HG03060 (cell line): ENCODE data around the gene ARMCX5.

ENCODE experiments used
- ATAC-seq: cut with Tn5 transposase; IDR thresholded peaks from one replicate; pipeline ENCODE4 v1.9.1; 2021; ENCODE audit warnings: low read depth, moderate number of reproducible peaks; ENCODE audit not compliant: unreplicated experiment

The ARMCX5 gene

GRCh38 chrX:102599084-102599950 lies at the start of gene ARMCX5:
Gene ARMCX5, plus strand, starts transcription at chrX:102599515. Its CDS starts 2,627 bp downstream, at chrX:102602142.
- peak; percentile 82 for ATAC-seq

DNA sequence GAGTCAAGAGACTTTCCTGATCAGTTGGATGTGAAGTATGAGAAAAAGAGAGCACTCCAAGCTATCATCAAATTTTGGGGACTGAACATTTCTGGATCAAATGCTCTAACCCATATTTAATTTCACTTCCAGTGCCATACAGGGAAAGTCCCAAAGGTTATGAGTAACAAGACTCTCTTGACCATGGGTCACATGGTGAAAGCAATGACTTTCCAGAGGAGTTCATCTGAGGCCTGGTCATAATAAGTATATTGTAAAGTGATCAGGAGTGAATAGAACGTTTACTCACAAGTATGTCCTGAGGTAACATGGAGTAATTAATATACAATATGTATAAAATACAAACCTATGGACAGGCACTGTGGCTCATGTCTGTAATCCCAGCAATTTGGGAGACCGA lies 40.7 kb upstream of the ARMCX5 start:
- no peak for ATAC-seq

DNA sequence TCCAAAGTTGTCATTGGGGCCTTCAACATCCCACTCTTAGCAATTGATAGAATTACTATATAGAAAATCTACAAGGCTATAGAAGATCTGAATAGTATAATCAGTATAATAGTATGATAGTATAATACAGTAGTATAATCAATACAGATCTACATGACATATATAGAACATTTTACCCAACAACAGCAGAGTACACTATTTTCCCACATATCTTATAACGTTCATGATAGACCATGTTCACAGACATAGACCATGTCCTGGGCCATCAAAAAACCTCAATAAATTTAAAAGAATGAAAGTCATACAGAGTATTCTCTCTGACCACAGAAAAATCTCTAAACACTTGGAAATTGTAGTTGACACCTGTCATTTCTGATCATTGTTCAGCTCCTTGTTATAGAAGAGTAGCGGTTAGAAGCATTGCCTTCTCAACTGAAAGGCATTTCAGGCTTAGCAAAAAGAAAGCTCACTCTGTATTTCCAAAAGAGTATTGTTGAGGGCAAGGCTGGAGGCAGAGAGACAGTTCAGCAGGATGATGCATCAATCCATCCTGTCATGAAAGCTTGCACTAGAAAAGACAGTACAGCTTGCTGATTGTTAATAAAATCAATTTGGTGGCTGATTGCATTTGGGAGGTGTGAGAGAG lies 38.8 kb upstream of the ARMCX5 start:
- ATAC-seq, result no peak

DNA sequence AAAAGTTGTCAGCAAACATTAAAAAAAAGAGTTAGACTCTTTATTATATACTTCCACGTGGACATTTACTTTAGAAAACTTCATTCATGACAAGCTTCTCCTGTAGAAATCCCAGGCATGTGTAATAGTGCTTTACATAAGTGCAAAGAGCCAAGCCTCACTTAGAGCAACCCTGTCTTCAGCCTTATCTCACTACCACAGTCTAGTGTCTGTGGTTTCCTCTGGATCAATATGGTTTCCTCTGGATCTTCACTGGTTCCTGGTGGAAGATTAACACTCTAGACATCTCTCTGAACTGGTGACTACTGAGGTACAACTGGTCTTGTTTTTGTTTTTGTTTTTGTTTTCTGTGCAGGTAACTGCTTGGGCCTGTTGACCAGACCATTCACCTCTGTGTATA lies 18.4 kb upstream of the ARMCX5 start:
- ATAC-seq, result no peak

DNA sequence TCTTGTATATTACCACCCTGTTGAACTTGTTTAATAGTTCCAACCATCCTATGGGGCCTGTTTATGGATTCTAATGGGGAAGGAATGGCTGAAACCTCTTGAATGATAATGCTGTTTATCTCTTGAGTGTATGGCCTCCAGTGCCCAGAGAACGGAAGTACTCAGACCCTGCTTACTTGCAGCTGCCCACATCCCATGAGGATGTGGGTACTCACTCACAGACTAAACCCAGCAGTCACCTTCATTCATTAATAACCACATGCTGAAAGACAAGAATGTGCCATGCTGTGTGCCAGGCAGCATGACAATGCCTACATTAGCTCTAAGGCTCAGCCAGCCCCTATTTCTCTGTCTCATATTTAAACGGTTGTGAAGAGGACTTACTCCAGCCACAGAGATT lies 5.9 kb upstream of the ARMCX5 start:
- no peak for ATAC-seq

GRCh38 chrX:102599951-102600579 lies 750 bp downstream of the ARMCX5 start:
- no peak for ATAC-seq

GRCh38 chrX:102604327-102604726 lies 5.0 kb downstream of the ARMCX5 start:
- ATAC-seq, result no peak

- ATAC-seq, result no peak
Measured at GRCh38 chrX:102606115-102606514, 6.8 kb downstream of the ARMCX5 start.

DNA sequence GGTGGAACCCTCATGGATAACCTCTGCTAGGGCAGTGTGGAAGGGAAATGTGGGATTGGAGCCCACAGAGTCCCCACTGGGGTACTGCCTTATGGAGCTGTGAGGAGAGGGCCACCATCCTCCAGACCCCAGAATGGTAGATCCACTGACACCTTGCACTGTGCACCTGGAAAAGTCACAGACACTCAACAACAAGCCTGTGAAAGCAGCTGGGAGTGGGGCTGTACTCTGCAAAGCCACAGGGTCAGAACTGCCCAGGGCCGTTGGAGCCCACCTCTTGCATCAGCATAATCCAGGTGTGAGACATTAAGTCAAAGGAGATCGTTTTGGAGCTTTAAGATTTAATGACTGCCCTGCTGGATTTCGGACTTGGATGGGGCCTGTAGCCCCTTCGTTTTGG lies 11.6 kb downstream of the ARMCX5 start:
- ATAC-seq, result no peak

DNA sequence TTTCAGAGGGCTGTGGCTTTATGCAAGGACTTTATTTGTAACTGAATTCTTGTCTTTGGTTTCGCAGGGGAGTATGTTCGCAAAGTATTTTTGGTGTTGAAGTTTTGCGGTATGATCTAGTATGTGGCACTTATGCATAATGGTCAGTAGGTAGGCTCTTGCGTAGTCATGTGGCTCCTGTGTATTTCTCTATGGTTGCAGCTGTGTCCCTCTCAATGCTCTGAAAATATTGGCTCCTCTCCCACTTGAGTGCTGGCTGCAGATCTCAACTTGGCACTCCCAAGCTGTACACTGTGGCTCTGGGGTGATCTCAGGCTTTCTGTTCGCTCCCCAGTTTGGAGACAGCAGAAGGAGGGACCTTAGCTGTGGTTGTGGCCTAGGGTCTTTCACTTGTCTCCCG lies 24.8 kb downstream of the ARMCX5 start:
- ATAC-seq, result no peak

DNA sequence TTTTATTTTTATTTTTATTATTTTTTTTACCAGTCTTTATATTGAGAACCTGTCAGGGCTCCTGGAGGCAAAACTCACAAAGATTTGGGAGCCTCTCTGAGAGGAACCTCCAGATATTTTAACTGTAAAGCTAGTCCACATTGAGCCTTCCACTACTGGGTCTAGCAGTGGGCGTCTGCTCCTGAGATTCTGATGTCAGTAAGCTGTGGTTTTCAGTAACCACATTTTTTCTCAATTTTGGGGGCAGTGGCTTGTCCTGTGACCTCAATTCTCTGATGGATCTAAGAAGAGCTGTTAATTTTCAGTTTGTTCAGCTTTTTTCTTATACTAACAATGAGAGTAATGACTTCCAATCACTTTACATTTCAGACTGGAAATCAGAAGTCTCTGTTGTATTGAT lies 28.3 kb downstream of the ARMCX5 start:
- ATAC-seq, result no peak

DNA sequence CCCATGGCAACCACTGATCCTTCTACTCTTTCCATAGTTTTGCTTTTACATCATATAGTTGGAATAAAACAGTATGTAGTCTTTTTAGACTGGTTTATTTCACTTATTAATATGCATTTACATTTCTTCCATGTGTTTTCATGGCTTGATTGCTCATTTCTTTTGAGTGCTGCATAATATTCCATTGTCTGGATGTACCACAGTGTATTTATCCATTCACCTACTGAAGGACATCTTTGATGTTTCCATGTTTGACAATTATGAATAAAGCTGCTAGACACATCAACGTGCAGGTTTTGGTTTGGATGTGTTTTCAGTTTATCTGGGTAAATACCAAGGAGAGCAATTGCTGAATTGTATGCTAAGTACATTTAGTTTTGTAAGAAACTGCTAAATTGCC lies 38.2 kb downstream of the ARMCX5 start:
- no peak for ATAC-seq

DNA sequence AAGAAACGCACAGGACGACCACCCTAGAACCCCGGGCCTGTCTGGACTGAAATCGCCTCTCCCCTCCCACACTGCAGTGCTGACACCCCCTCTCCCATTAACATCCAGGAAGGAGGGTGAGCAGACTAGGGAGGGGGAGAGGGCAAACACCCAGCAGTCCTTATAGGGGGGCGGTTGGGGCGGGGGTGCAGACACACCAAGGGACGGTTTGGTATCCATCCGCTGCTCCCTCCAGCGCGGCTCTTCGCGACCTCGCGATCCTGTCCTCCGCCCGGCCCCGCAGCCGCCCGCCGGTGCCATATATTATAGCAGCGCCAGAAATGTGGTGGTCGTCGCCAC lies 51.6 kb downstream of the ARMCX5 start:
- no peak for ATAC-seq

DNA sequence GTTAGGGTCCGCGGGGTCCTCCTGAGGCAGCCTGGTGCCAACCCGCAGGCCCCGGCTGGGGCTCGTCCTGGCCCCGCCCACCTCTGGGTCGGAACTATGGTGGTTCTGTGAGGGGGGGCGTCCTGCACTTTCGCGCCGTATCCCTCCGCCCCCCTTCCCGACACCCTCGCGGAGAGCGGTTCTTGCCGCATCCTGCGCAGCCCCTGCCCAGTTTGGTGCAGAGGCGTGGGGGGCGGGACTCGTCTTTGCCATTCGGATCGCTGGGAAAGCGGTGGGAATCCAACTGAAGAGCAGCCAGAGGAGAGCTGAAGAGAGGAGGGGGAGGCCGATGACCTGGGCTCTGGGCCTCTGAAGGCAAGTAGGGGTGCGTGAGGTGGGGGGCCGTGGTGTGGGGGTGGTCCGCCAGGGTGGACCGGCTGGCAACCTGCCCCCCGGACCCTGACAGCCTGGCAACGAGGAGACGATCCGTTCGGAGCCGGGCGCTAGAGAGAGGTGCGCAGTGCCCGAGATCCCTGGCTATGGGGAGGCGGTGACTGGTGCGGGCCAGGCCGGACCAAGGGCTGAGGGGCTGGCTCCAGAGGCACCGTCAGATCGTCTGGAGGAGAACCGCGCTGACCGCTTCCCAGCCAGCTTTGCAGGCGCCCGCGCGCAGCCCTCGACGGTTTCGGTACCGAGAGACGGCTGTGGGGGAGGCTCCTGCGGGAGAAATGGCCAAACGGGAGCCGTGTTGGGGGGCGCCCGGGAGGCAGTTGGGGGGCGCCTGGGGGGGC lies 52.1 kb downstream of the ARMCX5 start, which contains the start of gene GPRASP1:
Gene GPRASP1, plus strand, starts transcription at position 242 of the 770 bp plus-strand sequence. CDS start 2,431 bp downstream, outside the sequence.
- ATAC-seq, result no peak

DNA sequence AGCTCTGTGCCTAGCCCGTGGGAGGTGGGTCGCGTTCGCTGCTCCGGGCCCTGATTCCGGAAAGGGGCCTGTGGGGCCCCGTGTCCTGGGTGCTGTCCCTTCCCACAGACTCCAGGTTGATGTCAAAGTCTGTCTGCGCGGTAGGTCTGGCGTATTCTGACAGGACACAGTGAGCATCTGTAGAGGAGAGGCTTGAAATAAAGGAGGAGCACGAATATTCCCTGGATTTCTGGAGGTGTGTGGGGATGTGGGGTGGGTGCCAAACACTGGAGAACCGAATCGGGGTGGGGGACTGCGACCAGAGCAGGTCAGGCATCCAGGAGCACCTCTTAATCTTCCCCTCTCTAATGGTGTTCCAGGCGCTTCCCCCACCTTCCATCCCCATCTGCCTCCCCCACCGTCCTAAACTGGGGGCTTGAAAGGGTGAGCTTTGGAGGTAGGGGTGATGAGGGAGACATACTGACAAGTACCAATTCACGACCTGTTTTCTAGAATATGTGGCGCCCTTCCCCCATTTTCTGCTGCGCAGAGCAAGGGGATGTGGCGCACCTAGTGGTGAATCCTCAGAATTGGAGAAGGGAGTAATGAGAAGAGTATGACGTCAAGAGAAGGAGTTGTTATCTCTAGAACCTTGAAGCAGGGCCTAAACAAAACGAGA lies 52.8 kb downstream of the ARMCX5 start:
- no peak for ATAC-seq
